HepG2 (cell line): Measurements from ENCODE around the gene TMEM200B. TPM values are rescaled to one million over a fixed set of nuclear protein-coding genes. Genes with fewer than 3 reads are reported as not detected.

ENCODE experiments used
- ATAC-seq: fragments of 200-7000 bp; cut with Tn5 transposase; 3 replicates; pipeline ENCODE4 v1.9.1; 2020; ENCODE audit warnings: mild to moderate bottlenecking, moderate library complexity
- BruUV-seq: library from RNA; stranded (reverse); fragments of 400-500 nt; replicated peaks from 2 replicates; lab custom pipeline; 2021; lab: Mats Ljungman, UMichigan
- CTCF ChIA-PET: fragments of 300-600 bp; formaldehyde crosslinking; extraction: SDS; loops from one replicate; lab custom pipeline; 2021; ENCODE audit warnings: low total read pairs, inconsistent platforms, low intra/inter-chr PET ratio; lab: Yijun Ruan, JAX
- POLR2A ChIA-PET: fragments of 350-600 bp; sonication (Branson Sonifier 250); formaldehyde crosslinking; loops from one replicate; lab custom pipeline; 2020; ENCODE audit warnings: antibody characterized with exemption, inconsistent platforms; lab: Yijun Ruan, JAX
- DNase-seq: peaks from one replicate; pipeline ENCODE4 v3.0.0-alpha.2; 2015; ENCODE audit warnings: low spot score
- FAIRE-seq: peaks from 3 replicates; lab custom pipeline; 2011; peaks lifted over from hg19 to GRCh38; lab: Jason Lieb, UNC
- H2AFZ ChIP-seq: one replicate; pipeline ENCODE4 v1.6.1; 2011; ENCODE audit warnings: low read length, inconsistent platforms
- H3K27ac ChIP-seq: fragments of 300-600 bp; 3 replicates; pipeline ENCODE4 v1.8.0; 2011; ENCODE audit warnings: mixed run types, mild to moderate bottlenecking, mixed read lengths, low read length, inconsistent platforms; ENCODE audit not compliant: insufficient read depth; ENCODE audit errors: extremely low read length
- H3K27me3 ChIP-seq, 2 experiments: fragments of 200-600 bp in 1 of 2; 2 replicates in 1 of 2; 3 replicates in 1 of 2; pipeline versions ENCODE4 v1.6.0 to v1.8.0; 2011; ENCODE audit warnings: low read length in 2 of 2, mild to moderate bottlenecking in 2 of 2, moderate library complexity in 2 of 2, inconsistent platforms in 1 of 2; ENCODE audit not compliant: insufficient read depth in 2 of 2, control insufficient read depth in 1 of 2
- H3K36me3 ChIP-seq, 2 experiments: fragments of 200-600 bp in 1 of 2; replicated peaks in 1 of 2; 2 replicates in 1 of 2; 3 replicates in 1 of 2; pipeline versions ENCODE4 v1.5.1 to v1.8.0; 2011; ENCODE audit warnings: low read length in 2 of 2, inconsistent platforms in 1 of 2; ENCODE audit not compliant: insufficient read depth in 2 of 2, control insufficient read depth in 1 of 2
- H3K4me1 ChIP-seq: 2 replicates; pipeline ENCODE4 v1.5.1; 2012; ENCODE audit warnings: low read length, inconsistent platforms; ENCODE audit not compliant: insufficient read depth
- H3K4me2 ChIP-seq: 2 replicates; pipeline ENCODE4 v1.6.0; 2011; ENCODE audit warnings: low read depth, low read length, inconsistent platforms
- H3K4me3 ChIP-seq, 3 experiments: fragments of 200-600 bp in 1 of 3; sonication (generic), shearing (Covaris generic) in 1 of 3; replicated peaks in 1 of 3; 2 replicates each; pipeline ENCODE4 v1.5.1; 2011 to 2016; ENCODE audit warnings: low read length in 3 of 3, inconsistent platforms in 2 of 3, low read depth in 2 of 3, mild to moderate bottlenecking in 2 of 3, control low read depth in 1 of 3, mixed read lengths in 1 of 3; ENCODE audit not compliant: insufficient read depth in 1 of 3
- H3K79me2 ChIP-seq: one replicate; pipeline ENCODE4 v1.6.1; 2011; ENCODE audit warnings: low read length, inconsistent platforms; ENCODE audit not compliant: insufficient read depth
- H3K9ac ChIP-seq: 2 replicates; pipeline ENCODE4 v1.6.0; 2011; ENCODE audit warnings: mild to moderate bottlenecking, low read depth, low read length, inconsistent platforms; ENCODE audit not compliant: insufficient read depth
- H3K9me3 ChIP-seq: 2 replicates; pipeline ENCODE4 v1.5.1; 2012; ENCODE audit warnings: mild to moderate bottlenecking, low read length
- H4K20me1 ChIP-seq: 2 replicates; pipeline ENCODE4 v1.6.0; 2011; ENCODE audit warnings: inconsistent platforms, mild to moderate bottlenecking, low read length, moderate library complexity; ENCODE audit not compliant: insufficient read depth
- ATF2 ChIP-seq: sonication (generic); formaldehyde crosslinking; IDR thresholded peaks from 2 replicates; pipeline ENCODE4 v1.4.0; 2020; ENCODE audit warnings: missing genetic modification reagents
- ETV5 ChIP-seq: IDR thresholded peaks from 2 replicates; pipeline ENCODE4 v1.6.1; 2018; ENCODE audit warnings: missing biosample characterization, missing genetic modification reagents, inconsistent platforms, borderline replicate concordance
- KAT2B ChIP-seq: fragments of 150-350 bp; IDR thresholded peaks from 2 replicates; pipeline ENCODE4 v1.6.1; 2014; ENCODE audit warnings: low read depth, low read length, borderline replicate concordance
- ZBTB26 ChIP-seq: IDR thresholded peaks from 2 replicates; pipeline ENCODE4 v1.6.1; 2016; ENCODE audit warnings: missing compliant biosample characterization, missing genetic modification reagents, borderline replicate concordance
- ZBTB43 ChIP-seq: sonication (generic); formaldehyde crosslinking; conservative IDR thresholded peaks from 2 replicates; pipeline ENCODE4 v1.4.0; 2020; ENCODE audit warnings: missing genetic modification reagents
- ZNF558 ChIP-seq: sonication (generic); formaldehyde crosslinking; IDR thresholded peaks from 2 replicates; pipeline ENCODE4 v1.9.0; 2022; ENCODE audit warnings: mild to moderate bottlenecking, missing genetic modification reagents, borderline replicate concordance
- ZNF83 ChIP-seq: sonication (generic); formaldehyde crosslinking; IDR thresholded peaks from 2 replicates; pipeline ENCODE4 v1.4.0; 2020; ENCODE audit warnings: missing genetic modification reagents, mild to moderate bottlenecking, borderline replicate concordance
- in situ Hi-C: cut with HindIII; loops from 2 replicates; pipeline ENCODE4 v1.10.0; 2017; ENCODE audit warnings: low pct_unique_long_range_greater_than_20kb; ENCODE audit not compliant: extremely low pct_ligation_motif_present
- intact Hi-C: fragments of 100-400 bp; cut with micrococcal nuclease; formaldehyde crosslinking; loops from one replicate; pipeline ENCODE4 v1.10.0; 2022; ENCODE audit not compliant: unreplicated experiment
- polyA plus RNA-seq, 8 experiments: library from polyadenylated mRNA; depleted of rRNA in 3 of 8; stranded (reverse) in 7 of 8; unstranded in 1 of 8; fragments of >200 nt; fragmentation: Illumina TruSeq in 4 of 8; extraction: Trizol in 4 of 8; gene quantifications; 2 replicates each; pipeline versions ENCODE4 v1.2.1 to v1.2.3, GENCODE V29; 2011 to 2016; ENCODE audit warnings: low read depth in 4 of 8, missing spikeins in 1 of 8, mixed read lengths in 1 of 8; ENCODE audit not compliant: insufficient read depth in 1 of 8
- total RNA-seq, 5 experiments: library from RNA; depleted of rRNA; stranded (reverse); fragments of >200 nt; fragmentation: Illumina TruSeq; extraction: Trizol; gene quantifications; 2 replicates each; pipeline ENCODE4 v1.2.3, GENCODE V29; 2016; ENCODE audit warnings: low read depth in 1 of 5

Gene TMEM200B
- total and polyA plus RNA-seq, 2 of the 13 experiments (the other 11 are each of a cell fraction or from before 2014, with no cell fraction given), result 1.1 to 1.4 TPM

- POLR2A ChIA-PET, result no interaction called here
- CTCF ChIA-PET, result no interaction called here
- intact Hi-C loops (no loop called here), in situ Hi-C loops (no loop called here)
- no peaks in the 10 kb centered on the region for H3K9me3 ChIP-seq
- no peak overlapping the region for H3K27ac ChIP-seq
- H3K9ac ChIP-seq, result no peak overlapping the region
- no peaks in the 10 kb centered on the region for H3K4me1 ChIP-seq
- H2AFZ ChIP-seq, result no peak overlapping the region
- ATAC-seq (no peak), DNase-seq (no peak), FAIRE-seq (no peak)
- no peak overlapping the region for H3K4me2 ChIP-seq
- no peaks in the 10 kb centered on the region for H3K27me3 ChIP-seq
- H4K20me1 ChIP-seq, result no peaks in the 10 kb centered on the region
- H3K36me3 ChIP-seq, result peaks cover 0 to 2% of the 10 kb centered on the region in 2 experiments; a peak in 1 of 5 replicates
- BruUV-seq, result no TSS peak
- H3K4me3 ChIP-seq, result no peak overlapping the region
- no peaks in the 10 kb centered on the region for H3K79me2 ChIP-seq
- no peak for TF ChIP-seq ETV5
- TF ChIP-seq ZBTB26 (CRISPR knock-in tag), result no peak
- TF ChIP-seq ZNF558 (CRISPR knock-in tag), result no peak
- TF ChIP-seq ATF2 (CRISPR knock-in tag), result no peak
- TF ChIP-seq ZBTB43 (CRISPR knock-in tag), result no peak
- no peak for TF ChIP-seq ZNF83 (CRISPR knock-in tag)
- no peak for TF ChIP-seq KAT2B
Measured at GRCh38 chr1:29090937-29091618, 32.6 kb downstream of the TMEM200B start.
